SJSA1 (cell line): Measurements from ENCODE around the gene SIX1. TPM values are rescaled to one million over a fixed set of nuclear protein-coding genes. Genes with fewer than 3 reads are reported as not detected.
A peak's percentile ranks its signal among the peaks of the same experiment; 100 is the strongest.

Source experiments
- DNase-seq, 2 experiments: peaks; one replicate each; pipeline ENCODE4 v3.0.0-alpha.2; 2015 to 2020; ENCODE audit warnings: low spot score in 2 of 2, low read depth in 1 of 2
- H3K27ac ChIP-seq: fragments of 250-450 bp; sonication (Bioruptor Pico); 2 replicates; pipeline ENCODE4 v1.5.1; 2020; ENCODE audit warnings: mild to moderate bottlenecking, moderate library complexity
- H3K27me3 ChIP-seq: fragments of 250-450 bp; sonication (Bioruptor Pico); replicated peaks from 2 replicates; pipeline ENCODE4 v1.5.1; 2020; ENCODE audit warnings: mild to moderate bottlenecking, moderate library complexity
- H3K36me3 ChIP-seq: fragments of 250-450 bp; sonication (Bioruptor Pico); 2 replicates; pipeline ENCODE4 v1.5.1; 2020; ENCODE audit warnings: mild to moderate bottlenecking
- H3K4me1 ChIP-seq: fragments of 250-450 bp; sonication (Bioruptor Pico); replicated peaks from 2 replicates; pipeline ENCODE4 v1.6.1; 2021; ENCODE audit warnings: mild to moderate bottlenecking
- H3K4me3 ChIP-seq: fragments of 250-450 bp; sonication (Bioruptor Pico); 2 replicates; pipeline ENCODE4 v1.5.1; 2020; ENCODE audit warnings: mild to moderate bottlenecking
- H3K9me3 ChIP-seq: fragments of 250-450 bp; sonication (Bioruptor Pico); replicated peaks from 2 replicates; pipeline ENCODE4 v1.5.1; 2020; ENCODE audit warnings: mild to moderate bottlenecking
- total RNA-seq: library from RNA; depleted of rRNA; stranded (reverse); fragments of >200 nt; shearing (Covaris generic); gene quantifications from 2 replicates; pipeline ENCODE4 v1.2.3, GENCODE V29; 2014; rRNA removed

SIX1 gene
- total RNA-seq, 1 experiment from 2014 or later: 3.7 TPM

- Histone ChIP-seq H3K9me3 (no peaks in the 10 kb centered on the region), H3K4me3 (no peak overlapping the region), H3K27ac (no peak overlapping the region), H3K27me3 (no peaks in the 10 kb centered on the region), H3K36me3 (no peaks in the 10 kb centered on the region), H3K4me1 (peaks cover 28% of the 10 kb centered on the region)
- no peak for DNase-seq
Observed at GRCh38 chr14:60622210-60622916, 26.9 kb downstream of the SIX1 start.

- Histone ChIP-seq H3K36me3 (no peaks in the 10 kb centered on the region), H3K4me1 (peaks cover 34% of the 10 kb centered on the region), H3K9me3 (no peaks in the 10 kb centered on the region), H3K27ac (no peak overlapping the region), H3K27me3 (no peaks in the 10 kb centered on the region), H3K4me3 (no peak overlapping the region)
- DNase-seq: no peak
Observed at GRCh38 chr14:60621386-60621785, 27.9 kb downstream of the SIX1 start.

GRCh38 chr14:60618241-60618640, 31.0 kb downstream of the SIX1 start:
- Histone ChIP-seq H3K4me1 (peaks cover 25% of the 10 kb centered on the region), H3K9me3 (no peaks in the 10 kb centered on the region), H3K27me3 (no peaks in the 10 kb centered on the region), H3K36me3 (no peaks in the 10 kb centered on the region), H3K4me3 (no peak overlapping the region), H3K27ac (no peak overlapping the region)
- no peak for DNase-seq

- peaks cover 19% of the 10 kb centered on the region for H3K4me1 ChIP-seq
- H3K36me3 ChIP-seq: no peaks in the 10 kb centered on the region
- H3K9me3 ChIP-seq: no peaks in the 10 kb centered on the region
- no peaks in the 10 kb centered on the region for H3K27me3 ChIP-seq
- no peak overlapping the region for H3K27ac ChIP-seq
- no peak overlapping the region for H3K4me3 ChIP-seq
- DNase-seq: peak in 1 of 2 experiments; percentile 10
Observed at GRCh38 chr14:60616461-60616959, 32.8 kb downstream of the SIX1 start.

GRCh38 chr14:60602291-60602690, 47.0 kb downstream of the SIX1 start:
- no peaks in the 10 kb centered on the region for H3K36me3 ChIP-seq
- no peak overlapping the region for H3K27ac ChIP-seq
- H3K4me3 ChIP-seq: no peak overlapping the region
- 0 out of 2 replicates have a peak, but pooled peaks cover 3% of the 10 kb centered on the region for H3K27me3 ChIP-seq
- DNase-seq: no peak
- H3K4me1 ChIP-seq: no peaks in the 10 kb centered on the region
- no peaks in the 10 kb centered on the region for H3K9me3 ChIP-seq

GRCh38 chr14:60599727-60600126, 49.5 kb downstream of the SIX1 start:
- H3K27me3 ChIP-seq: 0 out of 2 replicates have a peak, but pooled peaks cover 3% of the 10 kb centered on the region
- no peak overlapping the region for H3K4me3 ChIP-seq
- H3K36me3 ChIP-seq: no peaks in the 10 kb centered on the region
- no peak overlapping the region for H3K27ac ChIP-seq
- H3K4me1 ChIP-seq: no peaks in the 10 kb centered on the region
- no peaks in the 10 kb centered on the region for H3K9me3 ChIP-seq
- no peak for DNase-seq

- DNase-seq: no peak
- H3K4me3 ChIP-seq: no peak overlapping the region
- H3K27me3 ChIP-seq: 0 out of 2 replicates have a peak, but pooled peaks cover 3% of the 10 kb centered on the region
- H3K4me1 ChIP-seq: no peaks in the 10 kb centered on the region
- no peaks in the 10 kb centered on the region for H3K36me3 ChIP-seq
- H3K9me3 ChIP-seq: no peaks in the 10 kb centered on the region
- H3K27ac ChIP-seq: no peak overlapping the region
Observed at GRCh38 chr14:60596139-60596538, 53.1 kb downstream of the SIX1 start.

- no peak for DNase-seq
- Histone ChIP-seq H3K27ac (no peak overlapping the region), H3K4me1 (no peaks in the 10 kb centered on the region), H3K9me3 (no peaks in the 10 kb centered on the region), H3K27me3 (0 out of 2 replicates have a peak, but pooled peaks cover 3% of the 10 kb centered on the region), H3K4me3 (no peak overlapping the region), H3K36me3 (no peaks in the 10 kb centered on the region)
Observed at GRCh38 chr14:60594062-60594461, 55.2 kb downstream of the SIX1 start.

Other genes with a start within 250 kb of the SIX1 start
- gene C14orf39, start 163.4 kb downstream of the SIX1 start, total RNA-seq: 0.05 TPM in 1 of 2 replicates, not detected in the other
- gene SIX6, start 140.3 kb downstream of the SIX1 start, total RNA-seq: not detected in 2 replicates
- 4.2 and 5.3 TPM in 2 replicates for gene SIX4, start 74.9 kb upstream of the SIX1 start, total RNA-seq
- 69.8 and 115 TPM in 2 replicates for gene MNAT1, start 85.3 kb upstream of the SIX1 start, total RNA-seq